GM12872 (cell line): ENCODE data around the gene APMAP.

ENCODE experiments used
- CTCF ChIP-seq: IDR thresholded peaks from 3 replicates; pipeline ENCODE4 v1.5.1; 2011; ENCODE audit warnings: low read depth, mild to moderate bottlenecking, low read length, moderate library complexity; ENCODE audit not compliant: insufficient read depth

APMAP gene

DNA sequence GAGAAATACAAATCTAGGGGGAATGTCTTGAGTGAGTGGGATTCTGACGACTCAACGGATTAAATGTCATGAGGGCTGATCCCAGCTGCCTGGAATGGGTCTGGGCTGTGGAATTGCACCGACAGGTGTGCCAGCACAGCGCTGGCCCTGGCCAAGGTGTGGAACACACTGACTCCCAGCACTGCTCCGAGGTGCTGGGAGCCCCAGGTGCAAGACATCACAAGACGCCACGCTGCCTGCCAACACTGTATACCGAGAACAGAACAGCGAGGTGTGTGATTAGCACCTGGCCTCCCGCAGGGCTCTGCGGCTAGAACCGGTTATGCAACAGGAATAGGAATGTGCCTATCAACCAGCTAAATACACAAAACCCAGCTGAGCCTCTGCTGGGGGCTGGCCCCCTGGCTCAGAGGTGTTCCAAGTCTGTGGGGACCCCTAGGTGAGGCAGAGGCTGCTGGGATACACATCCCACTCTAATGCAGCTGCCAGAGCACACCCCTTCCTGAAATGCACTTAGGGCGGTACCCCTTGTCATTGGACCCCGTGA lies 24.8 kb upstream of the APMAP start:
- no peak for TF ChIP-seq CTCF

GRCh38 chr20:25016471-25016870 lies 23.9 kb upstream of the APMAP start:
- TF ChIP-seq CTCF: no peak

DNA sequence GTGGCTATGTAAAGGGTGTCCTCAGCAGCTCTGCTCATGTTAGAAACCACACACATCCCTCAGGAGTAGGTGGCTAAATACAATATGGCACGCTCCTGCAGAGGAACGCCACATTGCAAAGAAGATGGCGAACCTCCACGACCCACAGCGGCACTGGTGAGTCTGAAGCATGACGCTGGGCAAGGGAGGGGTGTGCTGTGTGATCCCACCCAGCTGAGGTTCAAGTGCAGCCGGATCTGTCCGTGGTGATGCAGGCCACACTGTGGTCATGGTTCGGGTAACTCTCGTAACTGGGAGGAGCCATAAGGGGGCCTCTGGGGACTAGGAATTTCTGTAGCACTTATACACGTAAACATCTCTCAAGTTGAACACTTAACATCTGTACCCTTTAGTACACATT lies 23.4 kb upstream of the APMAP start:
- TF ChIP-seq CTCF: no peak

DNA sequence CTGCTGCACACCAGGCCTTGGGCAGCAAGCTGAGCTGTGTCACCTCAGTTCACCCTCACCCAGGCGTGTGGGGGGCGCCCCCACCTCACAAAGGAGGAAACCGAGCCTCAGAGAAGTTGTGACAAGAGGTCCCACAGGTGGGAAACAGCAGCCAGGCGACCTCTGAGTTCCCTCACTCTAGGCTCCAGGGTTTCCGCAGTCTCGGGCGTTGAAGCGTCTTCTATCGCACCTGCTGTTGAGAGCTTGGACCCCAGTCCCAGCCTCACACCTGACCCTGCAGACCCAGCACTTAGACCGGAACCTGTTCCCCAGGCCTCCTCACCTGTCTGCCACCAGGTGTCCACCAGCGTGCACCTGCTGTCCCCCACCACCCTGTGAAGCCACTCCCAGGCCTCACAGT lies 22.3 kb upstream of the APMAP start:
- TF ChIP-seq CTCF: no peak

GRCh38 chr20:25013478-25014380 lies 21.2 kb upstream of the APMAP start:
- no peak for TF ChIP-seq CTCF

- TF ChIP-seq CTCF: no peak
These were observed 20.2 kb upstream of the APMAP start for GRCh38 chr20:25012616-25013189.

GRCh38 chr20:25011831-25012241 lies 19.3 kb upstream of the APMAP start:
- no peak for TF ChIP-seq CTCF
